K562 (cell line): ENCODE results near the gene ABCC1. TPM values are rescaled to one million over a fixed set of nuclear protein-coding genes. Genes with fewer than 3 reads are reported as not detected.

Experiments
- ATAC-seq: fragments of 200-7000 bp; cut with Tn5 transposase; 3 replicates; pipeline ENCODE4 v1.9.1; 2020; ENCODE audit warnings: moderate library complexity
- BruUV-seq: library from RNA; stranded (reverse); fragments of 400-500 nt; replicated peaks from 2 replicates; lab custom pipeline; 2021; lab: Mats Ljungman, UMichigan
- CTCF ChIA-PET: fragments of 300-600 bp; formaldehyde crosslinking; extraction: SDS; loops from one replicate; lab custom pipeline; 2021; ENCODE audit warnings: low intra/inter-chr PET ratio; lab: Yijun Ruan, JAX
- POLR2A ChIA-PET: fragments of 300-600, 350-650 bp; sonication (Branson Sonifier 250); formaldehyde crosslinking; extraction: SDS; loops from one replicate; lab custom pipeline; 2021; ENCODE audit warnings: antibody characterized with exemption, inconsistent platforms; lab: Yijun Ruan, JAX
- DNase-seq, 4 experiments: peaks; one replicate each; pipeline versions ENCODE4 v3.0.0 to v3.0.0-alpha.2; 2011 to 2018; ENCODE audit warnings: low spot score in 3 of 4, mixed read lengths in 3 of 4; ENCODE audit errors: extremely low read depth in 1 of 4
- FAIRE-seq: peaks from 2 replicates; lab custom pipeline; 2011; peaks lifted over from hg19 to GRCh38; lab: Jason Lieb, UNC
- H2AFZ ChIP-seq: 2 replicates; pipeline ENCODE4 v1.6.0; 2011; ENCODE audit warnings: low read depth, low read length, control low read depth, inconsistent platforms
- H3K27ac ChIP-seq: fragments of 200-600 bp; 3 replicates; pipeline ENCODE4 v1.8.0; 2011; ENCODE audit warnings: low read depth, mild to moderate bottlenecking, control low read depth, inconsistent platforms, low read length, moderate library complexity, mixed read lengths; ENCODE audit errors: extremely low read depth
- H3K27me3 ChIP-seq, 2 experiments: fragments of 300-600 bp in 1 of 2; 2 replicates in 1 of 2; 3 replicates in 1 of 2; pipeline versions ENCODE4 v1.6.0 to v1.8.0; 2011; ENCODE audit warnings: inconsistent platforms in 2 of 2, low read length in 2 of 2, mild to moderate bottlenecking in 1 of 2, mixed read lengths in 1 of 2, moderate library complexity in 1 of 2; ENCODE audit not compliant: control insufficient read depth in 2 of 2, insufficient read depth in 2 of 2
- H3K36me3 ChIP-seq: fragments of 300-600 bp; 3 replicates; pipeline ENCODE4 v1.8.0; 2011; ENCODE audit warnings: mild to moderate bottlenecking, low read length, inconsistent platforms; ENCODE audit not compliant: control insufficient read depth, insufficient read depth
- H3K4me1 ChIP-seq, 2 experiments: fragments of 200-600 bp in 1 of 2; replicated peaks in 1 of 2; 2 replicates in 1 of 2; 3 replicates in 1 of 2; pipeline versions ENCODE4 v1.5.1 to v1.8.0; 2011; ENCODE audit warnings: inconsistent platforms in 2 of 2, low read length in 2 of 2, mild to moderate bottlenecking in 1 of 2, mixed read lengths in 1 of 2, moderate library complexity in 1 of 2; ENCODE audit not compliant: control insufficient read depth in 2 of 2, insufficient read depth in 2 of 2
- H3K4me2 ChIP-seq: 2 replicates; pipeline ENCODE4 v1.6.1; 2011; ENCODE audit warnings: low read length, control low read depth, inconsistent platforms, mixed read lengths; ENCODE audit not compliant: insufficient read depth
- H3K4me3 ChIP-seq: fragments of 200-600 bp; sonication (generic), shearing (Covaris generic); 2 replicates; pipeline ENCODE4 v1.5.1; 2016; ENCODE audit warnings: control low read depth, inconsistent platforms
- H3K79me2 ChIP-seq: fragments of 200-600 bp; 3 replicates; pipeline ENCODE4 v1.8.0; 2011; ENCODE audit warnings: low read length, inconsistent platforms; ENCODE audit not compliant: control insufficient read depth, insufficient read depth
- H3K9ac ChIP-seq, 2 experiments: 2 replicates each; pipeline versions ENCODE4 v1.6.0 to v1.6.1; 2011; ENCODE audit warnings: low read depth in 2 of 2, low read length in 2 of 2, control low read depth in 1 of 2, inconsistent platforms in 1 of 2, mild to moderate bottlenecking in 1 of 2, mixed read lengths in 1 of 2; ENCODE audit not compliant: insufficient read depth in 1 of 2
- H3K9me1 ChIP-seq: one replicate; pipeline ENCODE4 v1.6.0; 2011; ENCODE audit warnings: inconsistent platforms, mild to moderate bottlenecking, low read length, moderate library complexity; ENCODE audit not compliant: control insufficient read depth, insufficient read depth
- H3K9me3 ChIP-seq: replicated peaks from 2 replicates; pipeline ENCODE4 v1.5.1; 2011; ENCODE audit warnings: low read depth, low read length, inconsistent platforms; ENCODE audit not compliant: control insufficient read depth, insufficient read depth
- H4K20me1 ChIP-seq: replicated peaks from 2 replicates; pipeline ENCODE4 v1.6.1; 2011; ENCODE audit warnings: low read length, inconsistent platforms, mixed read lengths; ENCODE audit not compliant: control insufficient read depth, insufficient read depth
- BHLHE40 ChIP-seq: IDR thresholded peaks from 2 replicates; pipeline ENCODE4 v1.6.1; 2011; ENCODE audit warnings: low read length, improper control_type of control experiment
- CBFB ChIP-seq: sonication (generic); formaldehyde crosslinking; IDR thresholded peaks from 2 replicates; pipeline ENCODE4 v1.4.0; 2020; ENCODE audit warnings: mild to moderate bottlenecking, missing genetic modification reagents
- GTF2E2 ChIP-seq: fragments of 200-800 bp; sonication (Bioruptor generic); IDR thresholded peaks from 2 replicates; pipeline ENCODE4 v1.6.1; 2016; ENCODE audit warnings: missing genetic modification characterization, missing compliant biosample characterization
- HDAC8 ChIP-seq: fragments of 450-650 bp; IDR thresholded peaks from 2 replicates; pipeline ENCODE4 v1.6.1; 2016; ENCODE audit warnings: mild to moderate bottlenecking, missing genetic modification characterization, moderate library complexity, missing compliant biosample characterization
- HSF4 ChIP-seq: fragments of 250-450 bp; sonication (Bioruptor Pico); IDR thresholded peaks from 2 replicates; pipeline ENCODE4 v2.1.2; 2022; ENCODE audit warnings: mild to moderate bottlenecking, moderate library complexity, borderline replicate concordance
- NCOA2 ChIP-seq, 2 experiments: fragments of 450-650 bp; IDR thresholded peaks; 2 replicates each; pipeline ENCODE4 v1.6.1; 2018; ENCODE audit warnings: mild to moderate bottlenecking in 2 of 2, moderate library complexity in 1 of 2; ENCODE audit not compliant: partially characterized antibody in 2 of 2
- OTX1 ChIP-seq: fragments of 450-650 bp; formaldehyde crosslinking; IDR thresholded peaks from 2 replicates; pipeline ENCODE4 v1.4.0; 2022; ENCODE audit warnings: mild to moderate bottlenecking
- PHF20 ChIP-seq: fragments of 450-650 bp; IDR thresholded peaks from 2 replicates; pipeline ENCODE4 v1.6.1; 2018; ENCODE audit not compliant: partially characterized antibody
- TEAD4 ChIP-seq, 2 experiments: sonication (generic) in 1 of 2; formaldehyde crosslinking in 1 of 2; IDR thresholded peaks; 2 replicates each; pipeline versions ENCODE4 v1.6.1 to v1.8.0; 2012 to 2022; ENCODE audit warnings: borderline replicate concordance in 1 of 2, inconsistent platforms in 1 of 2, low read length in 1 of 2, mild to moderate bottlenecking in 1 of 2, missing genetic modification reagents in 1 of 2
- ZNF764 ChIP-seq: fragments of 250-450 bp; sonication (Bioruptor Pico); IDR thresholded peaks from 2 replicates; pipeline ENCODE4 v1.4.0; 2020; ENCODE audit warnings: low read depth, mild to moderate bottlenecking, moderate library complexity
- WGBS: fragments of 100-300 bp; shearing (Covaris generic); methylation state at CpG from one replicate; pipeline ENCODE4 v1.1.6; 2016; ENCODE audit warnings: low coverage, mixed read lengths; ENCODE audit not compliant: insufficient coverage; ENCODE audit errors: missing lambda C conversion rate; 5-methylcytosine and 5-hydroxymethylcytosine counted together
- in situ Hi-C: fragments of 300-500 bp; cut with MboI; formaldehyde crosslinking; loops from 4 replicates; pipeline ENCODE4 v1.15.0; 2018; ENCODE audit warnings: inconsistent platforms, mixed read lengths
- intact Hi-C: fragments of 100-400 bp; cut with micrococcal nuclease; formaldehyde crosslinking; loops from 2 replicates; pipeline ENCODE4 v1.14.2; 2022
- polyA plus RNA-seq, 8 experiments: library from polyadenylated mRNA; depleted of rRNA in 4 of 8; stranded (reverse) in 5 of 8; unstranded in 3 of 8; fragments of >200 nt; fragmentation: Nextera tagmentation in 2 of 8; fragmentation: Illumina TruSeq in 1 of 8; extraction: Ambion mirVana in 2 of 8; extraction: Trizol in 1 of 8; gene quantifications; 2 replicates each; pipeline versions ENCODE4 v1.2.1 to v1.2.3, GENCODE V29; 2011 to 2014; ENCODE audit warnings: inconsistent platforms in 1 of 8, missing spikeins in 1 of 8
- total RNA-seq, 7 experiments: library from RNA; depleted of rRNA in 6 of 7; stranded (reverse); fragments of >200 nt in 6 of 7; fragmentation: Illumina TruSeq in 2 of 7; extraction: Trizol in 2 of 7; gene quantifications; 2 replicates each; pipeline versions ENCODE4 v1.2.1 to v1.2.3, GENCODE V29; 2011 to 2021; ENCODE audit warnings: low replicate concordance in 1 of 7
- TF ChIP-seq, protein P1 (sequence below), 2 experiments: IDR thresholded peaks; 2 replicates each; pipeline ENCODE4 v1.6.1; 2012; ENCODE audit warnings: improper control_type of control experiment in 2 of 2, low read depth in 2 of 2, low read length in 2 of 2, borderline replicate concordance in 1 of 2
- TF ChIP-seq, protein P2 (sequence below), 2 experiments: fragments of 250-450 bp in 1 of 2; fragments of 450-650 bp in 1 of 2; sonication (Bioruptor Pico) in 1 of 2; IDR thresholded peaks; 2 replicates each; pipeline versions ENCODE4 v1.6.1 to v1.8.0; 2016 to 2021; ENCODE audit warnings: mild to moderate bottlenecking in 2 of 2, moderate library complexity in 2 of 2, missing compliant biosample characterization in 1 of 2, missing genetic modification characterization in 1 of 2
- TF ChIP-seq, protein P3 (sequence below): fragments of 450-650 bp; IDR thresholded peaks from 2 replicates; pipeline ENCODE4 v1.6.1; 2017; ENCODE audit warnings: antibody characterized with exemption, mild to moderate bottlenecking
- TF ChIP-seq, protein P4 (sequence below): fragments of 450-650 bp; formaldehyde crosslinking; conservative IDR thresholded peaks from 2 replicates; pipeline ENCODE4 v1.4.0; 2022; ENCODE audit warnings: mild to moderate bottlenecking, missing genetic modification characterization

ABCC1 gene
- total and polyA plus RNA-seq, 9 of the 15 experiments (the other 6 are each of a cell fraction or from before 2014, with no cell fraction given): 3.9 to 41.6 (median 10.0) TPM

DNA sequence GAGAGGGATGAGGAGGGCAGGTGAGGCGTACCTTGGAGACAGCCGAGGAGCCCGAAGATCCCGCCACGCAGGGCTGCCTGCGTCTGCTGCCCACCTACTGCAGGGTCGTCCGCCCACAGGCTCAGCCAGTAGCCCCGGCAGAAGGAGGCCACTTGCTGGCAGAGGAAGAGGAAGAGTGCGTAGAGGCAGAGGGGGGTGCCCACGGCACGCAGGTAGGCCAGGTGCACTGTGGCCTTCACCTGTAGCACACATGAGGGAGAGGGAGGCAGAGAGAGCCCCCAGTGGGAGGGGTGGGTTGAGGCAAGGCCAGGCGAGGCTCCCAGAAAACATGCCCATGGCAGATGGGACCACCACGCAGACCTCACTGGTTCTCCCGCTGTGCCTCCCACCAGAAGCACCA is 220.2 kb downstream of the ABCC1 start:
- in situ Hi-C loops (no loop called here), intact Hi-C loops (no loop called here)
- POLR2A ChIA-PET: no interaction called here
- H3K36me3 ChIP-seq: no peaks in the 10 kb centered on the region
- H3K27me3 ChIP-seq: peaks cover 2 to 10% of the 10 kb centered on the region in 2 experiments; a peak in 2 of 5 replicates
- no peak for DNase-seq
- 22% methylated on average over 12 of the region's 15 CpGs for WGBS
- no peak overlapping the region for H3K9ac ChIP-seq
- no peak overlapping the region for H3K4me2 ChIP-seq
- CTCF ChIA-PET: no interaction called here
- TF ChIP-seq TEAD4 (IDR thresholded peaks at IDR 0.05; ENCODE audit: low read length): no peak
- no peak for TF ChIP-seq TEAD4 (CRISPR knock-in tag; IDR thresholded peaks at IDR 0.05; ENCODE audit: borderline replicate concordance)
- no peak for TF ChIP-seq CBFB (CRISPR knock-in tag)
- TF ChIP-seq GTF2E2 (tag): no peak
- TF ChIP-seq BHLHE40: no peak
- TF ChIP-seq PHF20: no peak
- TF ChIP-seq HSF4: no peak
- TF ChIP-seq, protein P1, sequence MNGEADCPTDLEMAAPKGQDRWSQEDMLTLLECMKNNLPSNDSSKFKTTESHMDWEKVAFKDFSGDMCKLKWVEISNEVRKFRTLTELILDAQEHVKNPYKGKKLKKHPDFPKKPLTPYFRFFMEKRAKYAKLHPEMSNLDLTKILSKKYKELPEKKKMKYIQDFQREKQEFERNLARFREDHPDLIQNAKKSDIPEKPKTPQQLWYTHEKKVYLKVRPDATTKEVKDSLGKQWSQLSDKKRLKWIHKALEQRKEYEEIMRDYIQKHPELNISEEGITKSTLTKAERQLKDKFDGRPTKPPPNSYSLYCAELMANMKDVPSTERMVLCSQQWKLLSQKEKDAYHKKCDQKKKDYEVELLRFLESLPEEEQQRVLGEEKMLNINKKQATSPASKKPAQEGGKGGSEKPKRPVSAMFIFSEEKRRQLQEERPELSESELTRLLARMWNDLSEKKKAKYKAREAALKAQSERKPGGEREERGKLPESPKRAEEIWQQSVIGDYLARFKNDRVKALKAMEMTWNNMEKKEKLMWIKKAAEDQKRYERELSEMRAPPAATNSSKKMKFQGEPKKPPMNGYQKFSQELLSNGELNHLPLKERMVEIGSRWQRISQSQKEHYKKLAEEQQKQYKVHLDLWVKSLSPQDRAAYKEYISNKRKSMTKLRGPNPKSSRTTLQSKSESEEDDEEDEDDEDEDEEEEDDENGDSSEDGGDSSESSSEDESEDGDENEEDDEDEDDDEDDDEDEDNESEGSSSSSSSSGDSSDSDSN (IDR thresholded peaks at IDR 0.05; ENCODE audit: borderline replicate concordance in 1 of 2, low read depth in 2 of 2, low read length in 2 of 2): no peak
- TF ChIP-seq, protein P2, sequence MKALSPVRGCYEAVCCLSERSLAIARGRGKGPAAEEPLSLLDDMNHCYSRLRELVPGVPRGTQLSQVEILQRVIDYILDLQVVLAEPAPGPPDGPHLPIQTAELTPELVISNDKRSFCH (CRISPR knock-in tag; IDR thresholded peaks at IDR 0.05): no peak
- TF ChIP-seq, protein P2 (tag; IDR thresholded peaks at IDR 0.05): no peak
- TF ChIP-seq, protein P3, sequence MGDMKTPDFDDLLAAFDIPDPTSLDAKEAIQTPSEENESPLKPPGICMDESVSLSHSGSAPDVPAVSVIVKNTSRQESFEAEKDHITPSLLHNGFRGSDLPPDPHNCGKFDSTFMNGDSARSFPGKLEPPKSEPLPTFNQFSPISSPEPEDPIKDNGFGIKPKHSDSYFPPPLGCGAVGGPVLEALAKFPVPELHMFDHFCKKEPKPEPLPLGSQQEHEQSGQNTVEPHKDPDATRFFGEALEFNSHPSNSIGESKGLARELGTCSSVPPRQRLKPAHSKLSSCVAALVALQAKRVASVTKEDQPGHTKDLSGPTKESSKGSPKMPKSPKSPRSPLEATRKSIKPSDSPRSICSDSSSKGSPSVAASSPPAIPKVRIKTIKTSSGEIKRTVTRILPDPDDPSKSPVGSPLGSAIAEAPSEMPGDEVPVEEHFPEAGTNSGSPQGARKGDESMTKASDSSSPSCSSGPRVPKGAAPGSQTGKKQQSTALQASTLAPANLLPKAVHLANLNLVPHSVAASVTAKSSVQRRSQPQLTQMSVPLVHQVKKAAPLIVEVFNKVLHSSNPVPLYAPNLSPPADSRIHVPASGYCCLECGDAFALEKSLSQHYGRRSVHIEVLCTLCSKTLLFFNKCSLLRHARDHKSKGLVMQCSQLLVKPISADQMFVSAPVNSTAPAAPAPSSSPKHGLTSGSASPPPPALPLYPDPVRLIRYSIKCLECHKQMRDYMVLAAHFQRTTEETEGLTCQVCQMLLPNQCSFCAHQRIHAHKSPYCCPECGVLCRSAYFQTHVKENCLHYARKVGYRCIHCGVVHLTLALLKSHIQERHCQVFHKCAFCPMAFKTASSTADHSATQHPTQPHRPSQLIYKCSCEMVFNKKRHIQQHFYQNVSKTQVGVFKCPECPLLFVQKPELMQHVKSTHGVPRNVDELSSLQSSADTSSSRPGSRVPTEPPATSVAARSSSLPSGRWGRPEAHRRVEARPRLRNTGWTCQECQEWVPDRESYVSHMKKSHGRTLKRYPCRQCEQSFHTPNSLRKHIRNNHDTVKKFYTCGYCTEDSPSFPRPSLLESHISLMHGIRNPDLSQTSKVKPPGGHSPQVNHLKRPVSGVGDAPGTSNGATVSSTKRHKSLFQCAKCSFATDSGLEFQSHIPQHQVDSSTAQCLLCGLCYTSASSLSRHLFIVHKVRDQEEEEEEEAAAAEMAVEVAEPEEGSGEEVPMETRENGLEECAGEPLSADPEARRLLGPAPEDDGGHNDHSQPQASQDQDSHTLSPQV: no peak
- TF ChIP-seq, protein P4, sequence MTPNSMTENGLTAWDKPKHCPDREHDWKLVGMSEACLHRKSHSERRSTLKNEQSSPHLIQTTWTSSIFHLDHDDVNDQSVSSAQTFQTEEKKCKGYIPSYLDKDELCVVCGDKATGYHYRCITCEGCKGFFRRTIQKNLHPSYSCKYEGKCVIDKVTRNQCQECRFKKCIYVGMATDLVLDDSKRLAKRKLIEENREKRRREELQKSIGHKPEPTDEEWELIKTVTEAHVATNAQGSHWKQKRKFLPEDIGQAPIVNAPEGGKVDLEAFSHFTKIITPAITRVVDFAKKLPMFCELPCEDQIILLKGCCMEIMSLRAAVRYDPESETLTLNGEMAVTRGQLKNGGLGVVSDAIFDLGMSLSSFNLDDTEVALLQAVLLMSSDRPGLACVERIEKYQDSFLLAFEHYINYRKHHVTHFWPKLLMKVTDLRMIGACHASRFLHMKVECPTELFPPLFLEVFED (CRISPR knock-in tag): no peak
- TF ChIP-seq OTX1 (CRISPR knock-in tag): no peak
- TF ChIP-seq NCOA2 (IDR thresholded peaks at IDR 0.05; ENCODE audit: partially characterized antibody in 2 of 2): no peak
- no peak for TF ChIP-seq HDAC8 (tag)
- TF ChIP-seq ZNF764 (CRISPR knock-in tag): no peak
- no peak for ATAC-seq
- H3K27ac ChIP-seq: no peak overlapping the region
- H3K4me3 ChIP-seq: no peak overlapping the region
- no peaks in the 10 kb centered on the region for H3K79me2 ChIP-seq
- FAIRE-seq: no peak
- no peak overlapping the region for H2AFZ ChIP-seq
- BruUV-seq: no TSS peak
- H3K9me1 ChIP-seq: no peaks in the 10 kb centered on the region
- no peaks in the 10 kb centered on the region for H4K20me1 ChIP-seq
- no peaks in the 10 kb centered on the region for H3K9me3 ChIP-seq
- peaks cover 0 to 4% of the 10 kb centered on the region in 2 experiments; a peak in 2 of 5 replicates for H3K4me1 ChIP-seq
